H9 (cell line): Measurements from ENCODE around the gene FUT6. TPM values are rescaled to one million over a fixed set of nuclear protein-coding genes. Genes with fewer than 3 reads are reported as not detected.

Source experiments
- DNase-seq: peaks from one replicate; pipeline ENCODE4 v3.0.0-alpha.2; 2017
- H2AFZ ChIP-seq: one replicate; pipeline ENCODE4 v1.6.1; 2013; ENCODE audit warnings: mild to moderate bottlenecking, low read length, control low read depth, moderate library complexity
- H2AK5ac ChIP-seq: 2 replicates; pipeline ENCODE4 v1.6.1; 2013; ENCODE audit warnings: low read length, control low read depth, mixed read lengths; ENCODE audit not compliant: insufficient read length
- H2BK120ac ChIP-seq: one replicate; pipeline ENCODE4 v1.6.1; 2013; ENCODE audit warnings: low read depth, mild to moderate bottlenecking, low read length, control low read depth, inconsistent platforms; ENCODE audit not compliant: poor library complexity, severe bottlenecking
- H2BK12ac ChIP-seq: 2 replicates; pipeline ENCODE4 v1.6.1; 2013; ENCODE audit warnings: low read length, control low read depth, mixed read lengths, low read depth; ENCODE audit not compliant: insufficient read length
- H2BK15ac ChIP-seq: 2 replicates; pipeline ENCODE4 v1.6.1; 2013; ENCODE audit warnings: low read depth, low read length, control low read depth
- H2BK20ac ChIP-seq: one replicate; pipeline ENCODE4 v1.6.1; 2013; ENCODE audit warnings: low read depth, mild to moderate bottlenecking, low read length, control low read depth, inconsistent platforms; ENCODE audit not compliant: poor library complexity, severe bottlenecking
- H2BK5ac ChIP-seq: 2 replicates; pipeline ENCODE4 v1.6.1; 2013; ENCODE audit warnings: low read length, control low read depth, mixed read lengths; ENCODE audit not compliant: insufficient read length
- H3K14ac ChIP-seq: 2 replicates; pipeline ENCODE4 v1.6.1; 2013; ENCODE audit warnings: low read length, control low read depth; ENCODE audit not compliant: insufficient read depth
- H3K18ac ChIP-seq: 2 replicates; pipeline ENCODE4 v1.6.1; 2013; ENCODE audit warnings: low read depth, mild to moderate bottlenecking, mixed read lengths, low read length, control low read depth; ENCODE audit not compliant: insufficient read length
- H3K23ac ChIP-seq: 2 replicates; pipeline ENCODE4 v1.6.1; 2013; ENCODE audit warnings: low read length, control low read depth, mixed read lengths, low read depth; ENCODE audit not compliant: insufficient read length
- H3K23me2 ChIP-seq: 2 replicates; pipeline ENCODE4 v1.6.1; 2013; ENCODE audit warnings: low read depth, mild to moderate bottlenecking, mixed read lengths, low read length, control low read depth; ENCODE audit not compliant: insufficient read length, poor library complexity, severe bottlenecking
- H3K27ac ChIP-seq: 2 replicates; pipeline ENCODE4 v1.5.1; 2013; ENCODE audit warnings: low read length, control low read depth, mixed read lengths, low read depth; ENCODE audit not compliant: insufficient read length
- H3K27me3 ChIP-seq: 2 replicates; pipeline ENCODE4 v1.6.1; 2013; ENCODE audit warnings: low read length, control low read depth, inconsistent platforms; ENCODE audit not compliant: insufficient read depth
- H3K4ac ChIP-seq: 2 replicates; pipeline ENCODE4 v1.6.1; 2013; ENCODE audit warnings: low read depth, mild to moderate bottlenecking, control low read depth, inconsistent platforms, low read length, moderate library complexity
- H3K4me1 ChIP-seq: 2 replicates; pipeline ENCODE4 v1.6.1; 2013; ENCODE audit warnings: low read length, control low read depth, inconsistent platforms; ENCODE audit not compliant: insufficient read depth
- H3K4me2 ChIP-seq: 2 replicates; pipeline ENCODE4 v1.6.1; 2013; ENCODE audit warnings: low read length, control low read depth, mixed read lengths; ENCODE audit not compliant: insufficient read length, insufficient read depth
- H3K56ac ChIP-seq: 2 replicates; pipeline ENCODE4 v1.6.1; 2013; ENCODE audit warnings: low read depth, mild to moderate bottlenecking, mixed read lengths, low read length, control low read depth; ENCODE audit not compliant: insufficient read length
- H3K79me1 ChIP-seq: 2 replicates; pipeline ENCODE4 v1.6.1; 2013; ENCODE audit warnings: low read depth, mild to moderate bottlenecking, moderate library complexity, low read length, control low read depth, inconsistent platforms; ENCODE audit not compliant: insufficient read depth, poor library complexity, severe bottlenecking
- H3K79me2 ChIP-seq: 2 replicates; pipeline ENCODE4 v1.6.1; 2013; ENCODE audit warnings: low read length, control low read depth, inconsistent platforms; ENCODE audit not compliant: insufficient read depth
- H3K9ac ChIP-seq: 2 replicates; pipeline ENCODE4 v1.6.1; 2013; ENCODE audit warnings: low read length, control low read depth, mixed read lengths; ENCODE audit not compliant: insufficient read length; ENCODE audit errors: extremely low read depth
- H3K9me3 ChIP-seq: one replicate; pipeline ENCODE4 v1.6.1; 2013; ENCODE audit warnings: low read depth, low read length, inconsistent platforms; ENCODE audit not compliant: control insufficient read depth
- H3T11ph ChIP-seq: one replicate; pipeline ENCODE4 v1.6.1; 2013; ENCODE audit warnings: mild to moderate bottlenecking, low read length, control low read depth, inconsistent platforms
- H4K20me1 ChIP-seq: one replicate; pipeline ENCODE4 v1.6.1; 2013; ENCODE audit not compliant: control insufficient read depth, insufficient read length, insufficient read depth
- H4K5ac ChIP-seq: 2 replicates; pipeline ENCODE4 v1.6.1; 2013; ENCODE audit warnings: low read depth, mild to moderate bottlenecking, mixed read lengths, low read length, control low read depth; ENCODE audit not compliant: insufficient read length
- H4K8ac ChIP-seq: replicated peaks from 2 replicates; pipeline ENCODE4 v1.6.1; 2013; ENCODE audit warnings: low read length, control low read depth, mixed read lengths, low read depth; ENCODE audit not compliant: insufficient read length
- H4K91ac ChIP-seq: 2 replicates; pipeline ENCODE4 v1.6.1; 2013; ENCODE audit warnings: low read depth, mild to moderate bottlenecking, moderate library complexity, mixed read lengths, low read length, control low read depth; ENCODE audit not compliant: insufficient read length
- H3K27ac Mint-ChIP-seq, 3 experiments: 2 replicates in 2 of 3; 3 replicates in 1 of 3; pipeline ENCODE4 v1.8.0; 2020 to 2021; ENCODE audit warnings: mixed read lengths in 3 of 3, mild to moderate bottlenecking in 1 of 3, moderate library complexity in 1 of 3
- H3K27me3 Mint-ChIP-seq: 2 replicates; pipeline ENCODE4 v1.8.0; 2021; ENCODE audit warnings: low read depth, mild to moderate bottlenecking, moderate library complexity, mixed read lengths
- H3K36me3 Mint-ChIP-seq, 3 experiments: 2 replicates in 2 of 3; 3 replicates in 1 of 3; pipeline ENCODE4 v1.8.0; 2020 to 2021; ENCODE audit warnings: low read depth in 3 of 3, mixed read lengths in 3 of 3; ENCODE audit not compliant: insufficient read depth in 1 of 3
- H3K4me1 Mint-ChIP-seq, 2 experiments: 2 replicates each; pipeline ENCODE4 v1.8.0; 2020; ENCODE audit warnings: mixed read lengths in 2 of 2
- H3K4me3 Mint-ChIP-seq, 2 experiments: 2 replicates in 1 of 2; 3 replicates in 1 of 2; pipeline ENCODE4 v1.8.0; 2020 to 2021; ENCODE audit warnings: mild to moderate bottlenecking in 2 of 2, mixed read lengths in 2 of 2, moderate library complexity in 1 of 2
- H3K9me3 Mint-ChIP-seq, 2 experiments: 2 replicates in 1 of 2; 3 replicates in 1 of 2; pipeline ENCODE4 v1.8.0; 2020; ENCODE audit warnings: mild to moderate bottlenecking in 2 of 2, mixed read lengths in 2 of 2, moderate library complexity in 1 of 2
- WGBS: extraction: QIAGEN DNeasy Blood & Tissue Kit; methylation state at CpG from one replicate; pipeline ENCODE4 v1.1.7; 2013; ENCODE audit warnings: missing lambda C conversion rate, low lambda C conversion rate, mixed read lengths; ENCODE audit not compliant: insufficient read length; ENCODE audit errors: extremely low coverage; 5-methylcytosine and 5-hydroxymethylcytosine counted together
- total RNA-seq: library from RNA; stranded (reverse); gene quantifications from 2 replicates; pipeline ENCODE4 v1.2.1, GENCODE V29; 2021
- TF ChIP-seq, protein P1 (sequence below): fragments of 200-600 bp; sonication (generic); conservative IDR thresholded peaks from 3 replicates; pipeline ENCODE4 v1.8.0; 2021; ENCODE audit warnings: antibody characterized with exemption, mild to moderate bottlenecking

Gene FUT6
- total RNA-seq, 1 experiment from 2014 or later, result 0.13 TPM

- H3K23ac ChIP-seq, result no peak overlapping the region
- no peak overlapping the region for H4K8ac ChIP-seq
- H3K23me2 ChIP-seq, result peaks cover 12% of the 10 kb centered on the region
- TF ChIP-seq, protein P1, sequence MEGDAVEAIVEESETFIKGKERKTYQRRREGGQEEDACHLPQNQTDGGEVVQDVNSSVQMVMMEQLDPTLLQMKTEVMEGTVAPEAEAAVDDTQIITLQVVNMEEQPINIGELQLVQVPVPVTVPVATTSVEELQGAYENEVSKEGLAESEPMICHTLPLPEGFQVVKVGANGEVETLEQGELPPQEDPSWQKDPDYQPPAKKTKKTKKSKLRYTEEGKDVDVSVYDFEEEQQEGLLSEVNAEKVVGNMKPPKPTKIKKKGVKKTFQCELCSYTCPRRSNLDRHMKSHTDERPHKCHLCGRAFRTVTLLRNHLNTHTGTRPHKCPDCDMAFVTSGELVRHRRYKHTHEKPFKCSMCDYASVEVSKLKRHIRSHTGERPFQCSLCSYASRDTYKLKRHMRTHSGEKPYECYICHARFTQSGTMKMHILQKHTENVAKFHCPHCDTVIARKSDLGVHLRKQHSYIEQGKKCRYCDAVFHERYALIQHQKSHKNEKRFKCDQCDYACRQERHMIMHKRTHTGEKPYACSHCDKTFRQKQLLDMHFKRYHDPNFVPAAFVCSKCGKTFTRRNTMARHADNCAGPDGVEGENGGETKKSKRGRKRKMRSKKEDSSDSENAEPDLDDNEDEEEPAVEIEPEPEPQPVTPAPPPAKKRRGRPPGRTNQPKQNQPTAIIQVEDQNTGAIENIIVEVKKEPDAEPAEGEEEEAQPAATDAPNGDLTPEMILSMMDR, result no peak
- peak; percentile 95 for DNase-seq
- H3K4me2 ChIP-seq, result peak overlapping the region; percentile 85
- H4K5ac ChIP-seq, result no peak overlapping the region
- no peak overlapping the region for H2BK120ac ChIP-seq
- no peak overlapping the region for H2BK15ac ChIP-seq
- no peak overlapping the region for H2AFZ ChIP-seq
- no peak overlapping the region for H3K56ac ChIP-seq
- no peaks in the 10 kb centered on the region for H3K4me1 ChIP-seq
- no peak overlapping the region for H3K27ac ChIP-seq
- H2BK12ac ChIP-seq, result no peak overlapping the region
- H2BK20ac ChIP-seq, result no peak overlapping the region
- Mint-ChIP-seq H3K9me3 (no peaks in the 10 kb centered on the region; a peak in 2 of 5 replicates), H3K36me3 (no peaks in the 10 kb centered on the region), H3K4me3 (peak overlapping the region; percentile 93 to 97), H3K27me3 (peaks cover 18% of the 10 kb centered on the region), H3K4me1 (peaks cover 2 to 16% of the 10 kb centered on the region in 2 experiments; a peak in 2 of 4 replicates), H3K27ac (peak overlapping the region; percentile 95 to 99 (median 98))
- H3K27me3 ChIP-seq, result no peaks in the 10 kb centered on the region
- no peaks in the 10 kb centered on the region for H3K79me1 ChIP-seq
- no peaks in the 10 kb centered on the region for H3K9me3 ChIP-seq
- peak overlapping the region; percentile 96 for H3K18ac ChIP-seq
- H4K91ac ChIP-seq, result no peak overlapping the region
- H3K4ac ChIP-seq, result no peak overlapping the region
- no peak overlapping the region for H3T11ph ChIP-seq
- no peak overlapping the region for H2AK5ac ChIP-seq
- H2BK5ac ChIP-seq, result no peak overlapping the region
- H4K20me1 ChIP-seq, result no peaks in the 10 kb centered on the region
- no CpG with 5 or more reads among the region's 91 CpGs for WGBS
- no peaks in the 10 kb centered on the region for H3K79me2 ChIP-seq
- peak overlapping the region; percentile 94 for H3K14ac ChIP-seq
- H3K9ac ChIP-seq, result peak overlapping the region; percentile 82
Observed at GRCh38 chr19:5827891-5828660, 11.4 kb downstream of the FUT6 start.
